H1 (cell line): ENCODE results near the gene CRKL. TPM values are rescaled to one million over a fixed set of nuclear protein-coding genes. Genes with fewer than 3 reads are reported as not detected.

Experiments
- CTCF ChIA-PET: fragments of 300-600 bp; sonication (Branson Sonifier 250); formaldehyde crosslinking; loops from one replicate; lab custom pipeline; 2021; ENCODE audit not compliant: partially characterized antibody; lab: Charles Lee
- POLR2A ChIA-PET: fragments of 300-600 bp; sonication (Branson Sonifier 250); formaldehyde crosslinking; loops from one replicate; lab custom pipeline; 2021; ENCODE audit warnings: inconsistent platforms; ENCODE audit not compliant: partially characterized antibody; lab: Charles Lee
- DNase-seq, 2 experiments: peaks; one replicate each; pipeline versions ENCODE4 v3.0.0 to v3.0.0-alpha.2; 2010 to 2022; ENCODE audit warnings: low spot score in 2 of 2, low read depth in 1 of 2, mixed read lengths in 1 of 2
- FAIRE-seq: peaks from 2 replicates; lab custom pipeline; 2011; peaks lifted over from hg19 to GRCh38; lab: Jason Lieb, UNC
- H2AFZ ChIP-seq: 2 replicates; pipeline ENCODE4 v1.8.1; 2012; ENCODE audit warnings: low read length, inconsistent platforms
- H2AK5ac ChIP-seq: 2 replicates; pipeline ENCODE4 v1.6.1; 2013; ENCODE audit warnings: low read depth, low read length
- H2BK120ac ChIP-seq: replicated peaks from 2 replicates; pipeline ENCODE3; 2013; ENCODE audit warnings: low read depth, low read length, inconsistent platforms
- H2BK12ac ChIP-seq: 2 replicates; pipeline ENCODE4 v1.6.1; 2013; ENCODE audit warnings: low read depth, low read length
- H2BK15ac ChIP-seq: 2 replicates; pipeline ENCODE4 v1.6.1; 2013; ENCODE audit warnings: low read length
- H2BK20ac ChIP-seq: 2 replicates; pipeline ENCODE4 v1.6.1; 2013; ENCODE audit warnings: low read length
- H2BK5ac ChIP-seq: 2 replicates; pipeline ENCODE4 v1.6.1; 2013; ENCODE audit warnings: low read depth, low read length
- H3K14ac ChIP-seq: 2 replicates; pipeline ENCODE4 v1.6.1; 2013; ENCODE audit warnings: inconsistent platforms; ENCODE audit not compliant: insufficient read length
- H3K18ac ChIP-seq: 2 replicates; pipeline ENCODE4 v1.6.1; 2013; ENCODE audit warnings: low read length; ENCODE audit errors: extremely low read depth
- H3K23ac ChIP-seq: 2 replicates; pipeline ENCODE4 v1.6.1; 2013; ENCODE audit warnings: inconsistent platforms; ENCODE audit not compliant: insufficient read length
- H3K23me2 ChIP-seq: 2 replicates; pipeline ENCODE4 v1.6.1; 2013; ENCODE audit warnings: low read depth, low read length
- H3K27ac ChIP-seq: 2 replicates; pipeline ENCODE4 v1.6.1; 2011; ENCODE audit warnings: low read depth, low read length, inconsistent platforms
- H3K27me3 ChIP-seq, 4 experiments: replicated peaks in 1 of 4; 1 replicate in 1 of 4; 2 replicates in 3 of 4; pipeline versions ENCODE4 v1.6.1 to v1.8.1; 2011 to 2013; ENCODE audit warnings: low read length in 3 of 4, mild to moderate bottlenecking in 3 of 4, inconsistent platforms in 2 of 4, mixed read lengths in 2 of 4, moderate library complexity in 1 of 4; ENCODE audit not compliant: control insufficient read depth in 3 of 4, insufficient read depth in 3 of 4; ENCODE audit errors: extremely low read depth in 1 of 4
- H3K36me3 ChIP-seq, 4 experiments: 2 replicates each; pipeline versions ENCODE4 v1.6.1 to v1.8.1; 2011 to 2013; ENCODE audit warnings: mild to moderate bottlenecking in 4 of 4, low read length in 3 of 4, moderate library complexity in 2 of 4, control low read depth in 1 of 4, inconsistent platforms in 1 of 4; ENCODE audit not compliant: insufficient read depth in 4 of 4, control insufficient read depth in 2 of 4
- H3K4ac ChIP-seq: replicated peaks from 2 replicates; pipeline ENCODE3; 2013; ENCODE audit warnings: low read length, low read depth, mixed read lengths, inconsistent platforms; ENCODE audit not compliant: insufficient read length
- H3K4me1 ChIP-seq, 4 experiments: replicated peaks in 1 of 4; 1 replicate in 1 of 4; 2 replicates in 3 of 4; pipeline versions ENCODE4 v1.6.1 to v1.8.1; 2011 to 2013; ENCODE audit warnings: low read length in 3 of 4, inconsistent platforms in 2 of 4, mixed read lengths in 1 of 4; ENCODE audit not compliant: insufficient read depth in 4 of 4, control insufficient read depth in 3 of 4
- H3K4me2 ChIP-seq, 2 experiments: 2 replicates each; pipeline versions ENCODE4 v1.6.1 to v1.8.1; 2011 to 2013; ENCODE audit warnings: low read depth in 2 of 2, low read length in 2 of 2, control low read depth in 1 of 2, inconsistent platforms in 1 of 2, mild to moderate bottlenecking in 1 of 2; ENCODE audit not compliant: insufficient read depth in 1 of 2
- H3K4me3 ChIP-seq, 4 experiments: fragments of 200-600, 300-600 bp in 1 of 4; sonication (generic), shearing (Covaris generic), sonication (Bioruptor Twin) in 1 of 4; 2 replicates each; pipeline versions ENCODE4 v1.5.1 to v1.8.1; 2011 to 2016; ENCODE audit warnings: low read length in 4 of 4, low read depth in 3 of 4, control low read depth in 2 of 4, inconsistent platforms in 2 of 4, mild to moderate bottlenecking in 2 of 4, mixed read lengths in 1 of 4, moderate library complexity in 1 of 4; ENCODE audit not compliant: insufficient read depth in 2 of 4; ENCODE audit errors: extremely low read depth in 1 of 4
- H3K56ac ChIP-seq: replicated peaks from 2 replicates; pipeline ENCODE3; 2013; ENCODE audit warnings: low read depth, mild to moderate bottlenecking, mixed read lengths, low read length, inconsistent platforms; ENCODE audit not compliant: insufficient read length
- H3K79me1 ChIP-seq: 2 replicates; pipeline ENCODE4 v1.6.1; 2013; ENCODE audit warnings: low read depth, low read length, control low read depth
- H3K79me2 ChIP-seq, 2 experiments: 2 replicates each; pipeline versions ENCODE4 v1.6.1 to v1.8.1; 2012 to 2013; ENCODE audit warnings: low read length in 2 of 2, mild to moderate bottlenecking in 2 of 2, inconsistent platforms in 1 of 2; ENCODE audit not compliant: insufficient read depth in 2 of 2, control insufficient read depth in 1 of 2
- H3K9ac ChIP-seq, 4 experiments: replicated peaks in 1 of 4; 1 replicate in 1 of 4; 2 replicates in 3 of 4; pipeline versions ENCODE4 v1.6.1 to v1.8.1; 2011 to 2013; ENCODE audit warnings: low read depth in 3 of 4, low read length in 3 of 4, control low read depth in 2 of 4, mild to moderate bottlenecking in 2 of 4, moderate library complexity in 2 of 4, inconsistent platforms in 1 of 4; ENCODE audit errors: extremely low read depth in 1 of 4
- H3K9me3 ChIP-seq, 2 experiments: 2 replicates each; pipeline versions ENCODE4 v1.6.1 to v1.8.1; 2012 to 2013; ENCODE audit warnings: mild to moderate bottlenecking in 2 of 2, moderate library complexity in 2 of 2, control low read depth in 1 of 2, inconsistent platforms in 1 of 2, low read depth in 1 of 2, low read length in 1 of 2, mixed read lengths in 1 of 2; ENCODE audit not compliant: insufficient read depth in 2 of 2
- H4K20me1 ChIP-seq, 2 experiments: replicated peaks in 1 of 2; 2 replicates each; pipeline versions ENCODE3 to v1.8.1; 2011 to 2013; ENCODE audit warnings: inconsistent platforms in 2 of 2, low read length in 2 of 2, mild to moderate bottlenecking in 1 of 2; ENCODE audit not compliant: insufficient read depth in 2 of 2, control insufficient read depth in 1 of 2
- H4K5ac ChIP-seq: 2 replicates; pipeline ENCODE4 v1.6.1; 2013; ENCODE audit warnings: low read length, low read depth, mixed read lengths, inconsistent platforms; ENCODE audit not compliant: insufficient read length
- H4K8ac ChIP-seq: 2 replicates; pipeline ENCODE4 v1.8.0; 2013; ENCODE audit warnings: mild to moderate bottlenecking, moderate library complexity, low read length, inconsistent platforms; ENCODE audit not compliant: insufficient read depth; ENCODE audit errors: extremely low read depth
- H4K91ac ChIP-seq: replicated peaks from 2 replicates; pipeline ENCODE3; 2013; ENCODE audit warnings: low read length, mixed read lengths, inconsistent platforms; ENCODE audit not compliant: insufficient read length
- RFX5 ChIP-seq: IDR thresholded peaks from 2 replicates; pipeline ENCODE4 v1.6.1; 2011; ENCODE audit warnings: low read depth, low read length, improper control_type of control experiment, borderline replicate concordance
- SP2 ChIP-seq: IDR thresholded peaks from 2 replicates; pipeline ENCODE4 v1.6.1; 2012; ENCODE audit warnings: mild to moderate bottlenecking, low read length, inconsistent platforms
- SUZ12 ChIP-seq: fragments of 200-600 bp; sonication (generic); IDR thresholded peaks from 2 replicates; pipeline ENCODE4 v1.6.1; 2012; ENCODE audit warnings: mild to moderate bottlenecking, inconsistent platforms, low read length, moderate library complexity, mixed read lengths
- TAF1 ChIP-seq: IDR thresholded peaks from 2 replicates; pipeline ENCODE4 v1.6.1; 2011; ENCODE audit warnings: mild to moderate bottlenecking, low read depth, low read length
- WGBS, 2 experiments: shearing (Covaris generic) in 1 of 2; methylation state at CpG; one replicate each; pipeline versions ENCODE4 v1.1.6 to v1.1.7; 2013 to 2015; ENCODE audit warnings: low lambda C conversion rate in 2 of 2, mixed read lengths in 2 of 2, inconsistent platforms in 1 of 2, low coverage in 1 of 2, missing lambda C conversion rate in 1 of 2; ENCODE audit not compliant: insufficient replicate concordance in 2 of 2, insufficient coverage in 1 of 2, insufficient read length in 1 of 2; ENCODE audit errors: extremely low coverage in 1 of 2, missing lambda C conversion rate in 1 of 2; 5-methylcytosine and 5-hydroxymethylcytosine counted together
- polyA plus RNA-seq, 7 experiments: library from polyadenylated mRNA; depleted of rRNA in 3 of 7; stranded (reverse) in 5 of 7; unstranded in 2 of 7; fragments of >200 nt in 5 of 7; fragments of 200-250 nt in 2 of 7; gene quantifications; 1 replicate in 5 of 7; 2 replicates in 1 of 7; 4 replicates in 1 of 7; pipeline versions ENCODE4 v1.2.1 to v1.2.3, GENCODE V29; 2011 to 2013; ENCODE audit warnings: missing spikeins in 2 of 7, mixed read lengths in 2 of 7
- total RNA-seq: library from RNA; stranded (reverse); fragmentation: NEBNext Ultra II Directional; extraction: Animal tissue kit (Norgen Biotek cat#: 25700); gene quantifications from 2 replicates; pipeline ENCODE4 v1.2.1, GENCODE V29; 2021

The CRKL gene
- total and polyA plus RNA-seq, 2 of the 8 experiments (the other 6 are each of a cell fraction or from before 2014, with no cell fraction given) = 34.5 to 94.5 TPM

GRCh38 chr22:20885017-20885556, 32.1 kb upstream of the CRKL start:
- Histone ChIP-seq H3K23ac (no peak overlapping the region), H2BK120ac (no peak overlapping the region), H3K4ac (no peak overlapping the region), H2BK5ac (no peak overlapping the region), H3K79me2 (no peaks in the 10 kb centered on the region), H4K20me1 (no peaks in the 10 kb centered on the region), H3K18ac (no peak overlapping the region), H2AFZ (no peak overlapping the region), H3K27me3 (no peaks in the 10 kb centered on the region), H3K79me1 (no peaks in the 10 kb centered on the region), H3K36me3 (peaks cover 2 to 8% (median 4%) of the 10 kb centered on the region in 4 experiments; a peak in 5 of 8 replicates), H3K9ac (no peak overlapping the region), H4K5ac (no peak overlapping the region), H3K9me3 (no peaks in the 10 kb centered on the region), H3K4me3 (no peak overlapping the region), H3K27ac (no peak overlapping the region), H2BK20ac (no peak overlapping the region), H3K23me2 (no peaks in the 10 kb centered on the region), H2BK12ac (no peak overlapping the region), H4K91ac (no peak overlapping the region), H3K4me2 (no peak overlapping the region), H3K4me1 (peaks cover 0 to 2% (median 0%) of the 10 kb centered on the region in 4 experiments; a peak in 1 of 7 replicates), H2BK15ac (no peak overlapping the region), H4K8ac (no peak overlapping the region), H3K56ac (no peak overlapping the region), H2AK5ac (no peak overlapping the region), H3K14ac (no peak overlapping the region)
- CTCF ChIA-PET = interaction anchor here (0.8 to 3.3 kb wide), 38 partner anchors 8 to 217 kb away, joined by 3 to 22 read pairs (median 6); partner anchors contain the start of genes AIFM3 and LRRC74B
- DNase-seq (no peak), FAIRE-seq (no peak)
- 83% methylated on average over 8 of the region's 8 CpGs; no CpG with 5 or more reads in 1 of the 2 experiments for WGBS, 2 experiments
- POLR2A ChIA-PET = interaction anchor here (0.7 to 1.0 kb wide), 3 partner anchors 10 to 116 kb away, joined by 3 to 4 read pairs (median 3); no protein-coding TSS in a partner anchor
- TF ChIP-seq TAF1 = no peak
- TF ChIP-seq SP2 = no peak
- TF ChIP-seq RFX5 = no peak
- TF ChIP-seq SUZ12 = no peak
